HL-60 (cell line): ENCODE results near the gene CTSD.

ENCODE experiments used
- GABPA ChIP-seq: IDR thresholded peaks from 2 replicates; pipeline ENCODE4 v1.6.1; 2012; ENCODE audit warnings: low read depth
- POLR2AphosphoS5 ChIP-seq: IDR thresholded peaks from 2 replicates; pipeline ENCODE4 v1.6.1; 2012; ENCODE audit warnings: low read depth
- SPI1 ChIP-seq: IDR thresholded peaks from 2 replicates; pipeline ENCODE4 v1.6.1; 2012; ENCODE audit warnings: low read depth, mild to moderate bottlenecking, borderline replicate concordance
- TF ChIP-seq, protein P1 (sequence below): IDR thresholded peaks from 2 replicates; pipeline ENCODE4 v1.6.1; 2012; ENCODE audit warnings: low read depth; ENCODE audit not compliant: insufficient replicate concordance
- TF ChIP-seq, protein P2 (sequence below): IDR thresholded peaks from one replicate; pipeline ENCODE4 v1.5.1; 2011; ENCODE audit warnings: low read length, control low read depth, inconsistent platforms; ENCODE audit not compliant: insufficient read depth

DNA sequence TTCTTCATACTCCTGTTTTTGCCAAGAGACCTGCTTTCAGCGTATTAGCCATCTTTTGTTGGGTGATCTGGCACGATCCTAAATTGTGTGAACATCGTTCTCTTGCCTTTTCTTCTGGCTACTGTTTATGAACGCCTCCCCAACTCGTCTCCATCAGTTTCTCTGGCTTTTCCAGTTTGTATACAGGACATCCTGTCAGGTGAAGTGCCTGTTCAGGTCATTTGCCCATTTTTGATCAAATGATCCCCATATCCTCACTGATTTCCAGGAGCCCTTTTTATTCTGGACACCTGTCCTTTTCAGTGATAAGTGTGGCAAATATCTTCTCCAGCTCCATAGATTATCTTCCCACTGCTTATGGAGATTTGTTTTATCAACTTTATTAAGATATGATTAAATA lies 48.5 kb upstream of the CTSD start:
- TF ChIP-seq, protein P1, sequence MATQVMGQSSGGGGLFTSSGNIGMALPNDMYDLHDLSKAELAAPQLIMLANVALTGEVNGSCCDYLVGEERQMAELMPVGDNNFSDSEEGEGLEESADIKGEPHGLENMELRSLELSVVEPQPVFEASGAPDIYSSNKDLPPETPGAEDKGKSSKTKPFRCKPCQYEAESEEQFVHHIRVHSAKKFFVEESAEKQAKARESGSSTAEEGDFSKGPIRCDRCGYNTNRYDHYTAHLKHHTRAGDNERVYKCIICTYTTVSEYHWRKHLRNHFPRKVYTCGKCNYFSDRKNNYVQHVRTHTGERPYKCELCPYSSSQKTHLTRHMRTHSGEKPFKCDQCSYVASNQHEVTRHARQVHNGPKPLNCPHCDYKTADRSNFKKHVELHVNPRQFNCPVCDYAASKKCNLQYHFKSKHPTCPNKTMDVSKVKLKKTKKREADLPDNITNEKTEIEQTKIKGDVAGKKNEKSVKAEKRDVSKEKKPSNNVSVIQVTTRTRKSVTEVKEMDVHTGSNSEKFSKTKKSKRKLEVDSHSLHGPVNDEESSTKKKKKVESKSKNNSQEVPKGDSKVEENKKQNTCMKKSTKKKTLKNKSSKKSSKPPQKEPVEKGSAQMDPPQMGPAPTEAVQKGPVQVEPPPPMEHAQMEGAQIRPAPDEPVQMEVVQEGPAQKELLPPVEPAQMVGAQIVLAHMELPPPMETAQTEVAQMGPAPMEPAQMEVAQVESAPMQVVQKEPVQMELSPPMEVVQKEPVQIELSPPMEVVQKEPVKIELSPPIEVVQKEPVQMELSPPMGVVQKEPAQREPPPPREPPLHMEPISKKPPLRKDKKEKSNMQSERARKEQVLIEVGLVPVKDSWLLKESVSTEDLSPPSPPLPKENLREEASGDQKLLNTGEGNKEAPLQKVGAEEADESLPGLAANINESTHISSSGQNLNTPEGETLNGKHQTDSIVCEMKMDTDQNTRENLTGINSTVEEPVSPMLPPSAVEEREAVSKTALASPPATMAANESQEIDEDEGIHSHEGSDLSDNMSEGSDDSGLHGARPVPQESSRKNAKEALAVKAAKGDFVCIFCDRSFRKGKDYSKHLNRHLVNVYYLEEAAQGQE: no peak
- TF ChIP-seq, protein P2, sequence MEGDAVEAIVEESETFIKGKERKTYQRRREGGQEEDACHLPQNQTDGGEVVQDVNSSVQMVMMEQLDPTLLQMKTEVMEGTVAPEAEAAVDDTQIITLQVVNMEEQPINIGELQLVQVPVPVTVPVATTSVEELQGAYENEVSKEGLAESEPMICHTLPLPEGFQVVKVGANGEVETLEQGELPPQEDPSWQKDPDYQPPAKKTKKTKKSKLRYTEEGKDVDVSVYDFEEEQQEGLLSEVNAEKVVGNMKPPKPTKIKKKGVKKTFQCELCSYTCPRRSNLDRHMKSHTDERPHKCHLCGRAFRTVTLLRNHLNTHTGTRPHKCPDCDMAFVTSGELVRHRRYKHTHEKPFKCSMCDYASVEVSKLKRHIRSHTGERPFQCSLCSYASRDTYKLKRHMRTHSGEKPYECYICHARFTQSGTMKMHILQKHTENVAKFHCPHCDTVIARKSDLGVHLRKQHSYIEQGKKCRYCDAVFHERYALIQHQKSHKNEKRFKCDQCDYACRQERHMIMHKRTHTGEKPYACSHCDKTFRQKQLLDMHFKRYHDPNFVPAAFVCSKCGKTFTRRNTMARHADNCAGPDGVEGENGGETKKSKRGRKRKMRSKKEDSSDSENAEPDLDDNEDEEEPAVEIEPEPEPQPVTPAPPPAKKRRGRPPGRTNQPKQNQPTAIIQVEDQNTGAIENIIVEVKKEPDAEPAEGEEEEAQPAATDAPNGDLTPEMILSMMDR: no peak
- no peak for TF ChIP-seq SPI1
- no peak for TF ChIP-seq POLR2AphosphoS5
- no peak for TF ChIP-seq GABPA
